Thoracic aorta (tissue), 2 donors: Measurements from ENCODE around the gene CRACR2A. TPM values are rescaled to one million over a fixed set of nuclear protein-coding genes. Genes with fewer than 3 reads are reported as not detected.

Experiments used
- ATAC-seq: fragments of 150-250 bp; one replicate; pipeline ENCODE4 v1.8.0; 2017; ENCODE audit warnings: low read depth; ENCODE audit not compliant: insufficient number of reproducible peaks, low FRiP score
- DNase-seq: peaks from one replicate; pipeline ENCODE4 v3.0.0-alpha.2; 2020; ENCODE audit warnings: low spot score
- H3K27ac ChIP-seq, 2 donors: fragments of 200-600 bp; sonication (generic); 1 replicate in 1 of 2; 2 replicates in 1 of 2; pipeline ENCODE4 v1.5.1; 2016; ENCODE audit warnings: mild to moderate bottlenecking in 2 of 2, moderate library complexity in 2 of 2
- H3K27me3 ChIP-seq: fragments of 200-600 bp; sonication (generic); replicated peaks from 2 replicates; pipeline ENCODE4 v1.6.0; 2016; ENCODE audit warnings: mild to moderate bottlenecking; ENCODE audit not compliant: insufficient read depth
- H3K36me3 ChIP-seq: fragments of 200-600 bp; sonication (generic); one replicate; pipeline ENCODE4 v1.5.1; 2016
- H3K4me1 ChIP-seq, 2 donors: fragments of 200-600 bp; sonication (generic); 1 replicate in 1 of 2; 2 replicates in 1 of 2; pipeline versions ENCODE4 v1.5.1 to v1.6.0; 2016; ENCODE audit warnings: low read depth in 2 of 2, mild to moderate bottlenecking in 1 of 2; ENCODE audit not compliant: control insufficient read depth in 1 of 2
- H3K4me3 ChIP-seq: fragments of 200-600 bp; sonication (generic); 2 replicates; pipeline ENCODE4 v1.5.1; 2016; ENCODE audit warnings: mild to moderate bottlenecking
- H3K9me3 ChIP-seq: fragments of 200-600 bp; sonication (generic); 2 replicates; pipeline ENCODE4 v1.5.1; 2016
- CTCF ChIP-seq: fragments of 200-600 bp; sonication (generic); IDR thresholded peaks from one replicate; pipeline ENCODE4 v1.5.1; 2019; ENCODE audit warnings: antibody characterized with exemption
- total RNA-seq, 2 donors: library from RNA; depleted of rRNA; stranded (reverse); fragments of >200 nt; gene quantifications; one replicate each; pipeline versions ENCODE4 v1.1.0 to v1.2.3, GENCODE V29; 2016

Gene CRACR2A
- total RNA-seq, 2 donors from 2014 or later = 2.2 to 2.7 TPM

- ATAC-seq (no peak), DNase-seq (no peak)
- no peaks in the 10 kb centered on the region for H3K27me3 ChIP-seq
- no peak overlapping the region for H3K4me3 ChIP-seq
- H3K27ac ChIP-seq = no peak overlapping the region
- no peaks in the 10 kb centered on the region for H3K36me3 ChIP-seq
- H3K9me3 ChIP-seq = no peaks in the 10 kb centered on the region
- no peak for TF ChIP-seq CTCF
- no peaks in the 10 kb centered on the region for H3K4me1 ChIP-seq
Measured at GRCh38 chr12:3644104-3644503, 108.8 kb downstream of the CRACR2A start.

- ATAC-seq = no peak
Measured at GRCh38 chr12:3641428-3642018, 111.4 kb downstream of the CRACR2A start.

GRCh38 chr12:3636328-3636727 lies 116.6 kb downstream of the CRACR2A start:
- no peak for ATAC-seq
- Histone ChIP-seq H3K27ac (no peak overlapping the region), H3K4me3 (no peak overlapping the region), H3K4me1 (no peaks in the 10 kb centered on the region), H3K36me3 (no peaks in the 10 kb centered on the region), H3K27me3 (no peaks in the 10 kb centered on the region), H3K9me3 (no peaks in the 10 kb centered on the region)
- no peak for TF ChIP-seq CTCF
- no peak for DNase-seq

More at GRCh38 chr12:3641428-3642018, 111.4 kb downstream of the CRACR2A start:
- H3K4me1 ChIP-seq = no peaks in the 10 kb centered on the region
- H3K9me3 ChIP-seq = no peaks in the 10 kb centered on the region
- no peaks in the 10 kb centered on the region for H3K36me3 ChIP-seq
- H3K4me3 ChIP-seq = no peak overlapping the region
- no peak overlapping the region for H3K27ac ChIP-seq
- no peak for TF ChIP-seq CTCF
- H3K27me3 ChIP-seq = no peaks in the 10 kb centered on the region
- no peak for DNase-seq

- DNase-seq = no peak
- Histone ChIP-seq H3K4me3 (no peak overlapping the region), H3K9me3 (no peaks in the 10 kb centered on the region), H3K36me3 (no peaks in the 10 kb centered on the region), H3K4me1 (no peaks in the 10 kb centered on the region), H3K27me3 (no peaks in the 10 kb centered on the region), H3K27ac (no peak overlapping the region)
- ATAC-seq = no peak
- TF ChIP-seq CTCF = no peak
Measured at GRCh38 chr12:3634348-3634747, 118.6 kb downstream of the CRACR2A start.

- Histone ChIP-seq H3K27me3 (no peaks in the 10 kb centered on the region), H3K9me3 (no peaks in the 10 kb centered on the region), H3K4me1 (no peaks in the 10 kb centered on the region), H3K27ac (no peak overlapping the region), H3K4me3 (no peak overlapping the region), H3K36me3 (no peaks in the 10 kb centered on the region)
- no peak for TF ChIP-seq CTCF
- no peak for DNase-seq
- ATAC-seq = no peak
Measured at GRCh38 chr12:3633396-3633795, 119.5 kb downstream of the CRACR2A start.
